Epidermal melanocyte (primary cell): ENCODE measurements around the gene APBB1IP.
"Not testable (repeated sequence)": the region's sequence is repeated elsewhere in the genome, so short reads cannot be mapped to it uniquely, and the experiment has no call there.

Source experiments
- DNase-seq: peaks from one replicate; pipeline ENCODE4 v3.0.0; 2011; ENCODE audit warnings: low spot score; ENCODE audit not compliant: insufficient read length

Gene APBB1IP

GRCh38 chr10:26437637-26438461, at the start of gene APBB1IP:
TSS of gene APBB1IP (plus strand) at chr10:26438341. CDS start at chr10:26492327, 53,986 bp downstream.
- no peak for DNase-seq

GRCh38 chr10:26389533-26389932, 48.6 kb upstream of the APBB1IP start:
- no peak for DNase-seq

- no peak for DNase-seq
These were observed 46.1 kb upstream of the APBB1IP start for GRCh38 chr10:26391701-26392695.

- DNase-seq = not testable (repeated sequence)
These were observed 39.8 kb upstream of the APBB1IP start for GRCh38 chr10:26398353-26398752.

- no peak for DNase-seq
These were observed 30.7 kb upstream of the APBB1IP start for GRCh38 chr10:26407406-26407969.

- DNase-seq = no peak
These were observed 29.2 kb upstream of the APBB1IP start for GRCh38 chr10:26408858-26409494.

- DNase-seq = no peak
These were observed 27.8 kb upstream of the APBB1IP start for GRCh38 chr10:26410356-26410755.

- DNase-seq = no peak
These were observed 25.2 kb upstream of the APBB1IP start for GRCh38 chr10:26412932-26413331.

- DNase-seq = no peak
These were observed 24.8 kb upstream of the APBB1IP start for GRCh38 chr10:26413375-26413774.

GRCh38 chr10:26417136-26417535, 21.0 kb upstream of the APBB1IP start:
- DNase-seq = no peak

- no peak for DNase-seq
These were observed 15.2 kb upstream of the APBB1IP start for GRCh38 chr10:26422977-26423376.

GRCh38 chr10:26423722-26424121, 14.4 kb upstream of the APBB1IP start:
- DNase-seq = no peak

GRCh38 chr10:26430641-26431163, 7.4 kb upstream of the APBB1IP start:
- no peak for DNase-seq

GRCh38 chr10:26432938-26433337, 5.2 kb upstream of the APBB1IP start:
- no peak for DNase-seq

GRCh38 chr10:26435852-26436251, 2.3 kb upstream of the APBB1IP start:
- no peak for DNase-seq

- DNase-seq = no peak
These were observed 1.3 kb upstream of the APBB1IP start for GRCh38 chr10:26436848-26437247.

- no peak for DNase-seq
These were observed 597 bp downstream of the APBB1IP start for GRCh38 chr10:26438534-26439341.

GRCh38 chr10:26439406-26440087, 1.4 kb downstream of the APBB1IP start:
- no peak for DNase-seq

- no peak for DNase-seq
These were observed 1.9 kb downstream of the APBB1IP start for GRCh38 chr10:26440088-26440470.
